HEK293 (cell line): ENCODE data around the gene ZNF423.

Source experiments
- CTCF ChIA-PET: fragments of 350-600 bp; formaldehyde crosslinking; extraction: SDS; loops from one replicate; lab custom pipeline; 2021; ENCODE audit warnings: antibody characterized with exemption; lab: Yijun Ruan, JAX
- POLR2A ChIA-PET: fragments of 300-600 bp; formaldehyde crosslinking; extraction: SDS; loops from one replicate; lab custom pipeline; 2020; ENCODE audit warnings: antibody characterized with exemption, inconsistent platforms; lab: Yijun Ruan, JAX
- H3K27ac ChIP-seq: fragments of 200-500 bp; sonication (Bioruptor generic); 2 replicates; pipeline ENCODE4 v1.5.1; 2014; ENCODE audit warnings: low read depth, low read length, control low read depth, inconsistent platforms; ENCODE audit errors: extremely low read depth
- H3K36me3 ChIP-seq, 2 experiments: fragments of 200-500 bp in 1 of 2; sonication (Bioruptor generic) in 1 of 2; 1 replicate in 1 of 2; 2 replicates in 1 of 2; pipeline ENCODE4 v1.5.1; 2014 to 2017; ENCODE audit warnings: inconsistent platforms in 2 of 2, low read length in 2 of 2; ENCODE audit not compliant: control insufficient read depth in 2 of 2, insufficient read depth in 1 of 2
- H3K4me1 ChIP-seq: fragments of 200-500 bp; sonication (Bioruptor generic); 2 replicates; pipeline ENCODE4 v1.5.1; 2014; ENCODE audit warnings: mild to moderate bottlenecking, low read length, inconsistent platforms; ENCODE audit not compliant: control insufficient read depth, insufficient read depth
- H3K4me3 ChIP-seq: 2 replicates; pipeline ENCODE4 v1.5.1; 2011; ENCODE audit warnings: low read depth, mild to moderate bottlenecking, control low read depth, low read length, moderate library complexity
- H3K9me3 ChIP-seq: fragments of 200-500 bp; sonication (Bioruptor generic); 2 replicates; pipeline ENCODE4 v1.5.1; 2014; ENCODE audit warnings: low read depth, low read length, inconsistent platforms; ENCODE audit not compliant: control insufficient read depth, insufficient read depth
- GLIS1 ChIP-seq: fragments of 450-650 bp; formaldehyde crosslinking; IDR thresholded peaks from 2 replicates; pipeline ENCODE4 v1.5.1; 2016; ENCODE audit warnings: missing biosample characterization, missing genetic modification characterization
- INSM2 ChIP-seq: fragments of 450-650 bp; formaldehyde crosslinking; IDR thresholded peaks from 2 replicates; pipeline ENCODE4 v1.5.1; 2016; ENCODE audit warnings: missing biosample characterization, missing genetic modification characterization
- REPIN1 ChIP-seq: fragments of 450-650 bp; formaldehyde crosslinking; IDR thresholded peaks from 2 replicates; pipeline ENCODE4 v1.5.1; 2017; ENCODE audit warnings: missing biosample characterization, missing genetic modification characterization, low read depth
- SP7 ChIP-seq: fragments of 450-650 bp; formaldehyde crosslinking; IDR thresholded peaks from 2 replicates; pipeline ENCODE4 v1.5.1; 2016; ENCODE audit warnings: missing biosample characterization, missing genetic modification characterization
- ZBTB11 ChIP-seq: fragments of 450-650 bp; formaldehyde crosslinking; conservative IDR thresholded peaks from 2 replicates; pipeline ENCODE4 v1.5.1; 2016; ENCODE audit warnings: low read depth, missing biosample characterization, missing genetic modification characterization
- ZBTB48 ChIP-seq: fragments of 450-650 bp; formaldehyde crosslinking; IDR thresholded peaks from 2 replicates; pipeline ENCODE4 v1.5.1; 2016; ENCODE audit warnings: missing biosample characterization, missing genetic modification characterization
- ZNF121 ChIP-seq: fragments of 450-650 bp; formaldehyde crosslinking; IDR thresholded peaks from 2 replicates; pipeline ENCODE4 v1.5.1; 2016; ENCODE audit warnings: missing biosample characterization, missing genetic modification characterization
- ZNF132 ChIP-seq: fragments of 450-650 bp; formaldehyde crosslinking; IDR thresholded peaks from 2 replicates; pipeline ENCODE4 v1.5.1; 2017; ENCODE audit warnings: missing biosample characterization, missing genetic modification characterization, borderline replicate concordance
- ZNF140 ChIP-seq: fragments of 450-650 bp; formaldehyde crosslinking; IDR thresholded peaks from 2 replicates; pipeline ENCODE4 v1.5.1; 2016; ENCODE audit warnings: missing biosample characterization, missing genetic modification characterization
- ZNF148 ChIP-seq: fragments of 450-650 bp; formaldehyde crosslinking; IDR thresholded peaks from 2 replicates; pipeline ENCODE4 v1.5.0; 2017; ENCODE audit warnings: missing biosample characterization, missing genetic modification characterization, borderline replicate concordance
- ZNF174 ChIP-seq: fragments of 450-650 bp; formaldehyde crosslinking; IDR thresholded peaks from 2 replicates; pipeline ENCODE4 v1.5.0; 2017; ENCODE audit warnings: missing biosample characterization, mild to moderate bottlenecking, missing genetic modification characterization
- ZNF175 ChIP-seq: fragments of 450-650 bp; formaldehyde crosslinking; IDR thresholded peaks from 2 replicates; pipeline ENCODE4 v1.5.1; 2016; ENCODE audit warnings: missing biosample characterization, missing genetic modification characterization
- ZNF280C ChIP-seq: fragments of 450-650 bp; formaldehyde crosslinking; IDR thresholded peaks from 2 replicates; pipeline ENCODE4 v1.5.1; 2016; ENCODE audit warnings: missing biosample characterization, missing genetic modification characterization
- ZNF324 ChIP-seq: fragments of 450-650 bp; formaldehyde crosslinking; IDR thresholded peaks from 2 replicates; pipeline ENCODE4 v1.5.1; 2016; ENCODE audit warnings: missing biosample characterization, missing genetic modification characterization
- ZNF423 ChIP-seq: fragments of 450-650 bp; formaldehyde crosslinking; IDR thresholded peaks from 2 replicates; pipeline ENCODE4 v1.5.1; 2016; ENCODE audit warnings: missing biosample characterization, missing genetic modification characterization
- ZNF544 ChIP-seq: fragments of 450-650 bp; formaldehyde crosslinking; IDR thresholded peaks from 2 replicates; pipeline ENCODE4 v1.5.0; 2017; ENCODE audit warnings: missing biosample characterization, missing genetic modification characterization
- ZNF555 ChIP-seq: fragments of 450-650 bp; formaldehyde crosslinking; conservative IDR thresholded peaks from 2 replicates; pipeline ENCODE4 v1.5.1; 2017; ENCODE audit warnings: missing biosample characterization, mild to moderate bottlenecking, missing genetic modification characterization, inconsistent platforms
- ZNF692 ChIP-seq: fragments of 450-650 bp; formaldehyde crosslinking; IDR thresholded peaks from 2 replicates; pipeline ENCODE4 v1.5.1; 2016; ENCODE audit warnings: missing biosample characterization, missing genetic modification characterization
- ZNF701 ChIP-seq: fragments of 450-650 bp; formaldehyde crosslinking; IDR thresholded peaks from 2 replicates; pipeline ENCODE4 v1.5.1; 2016; ENCODE audit warnings: missing biosample characterization, missing genetic modification characterization
- ZNF776 ChIP-seq: fragments of 450-650 bp; formaldehyde crosslinking; IDR thresholded peaks from 2 replicates; pipeline ENCODE4 v1.5.0; 2017; ENCODE audit warnings: missing biosample characterization, missing genetic modification characterization, borderline replicate concordance
- ZSCAN16 ChIP-seq: fragments of 450-650 bp; formaldehyde crosslinking; IDR thresholded peaks from 2 replicates; pipeline ENCODE4 v1.5.1; 2016; ENCODE audit warnings: missing biosample characterization, missing genetic modification characterization
- ZSCAN4 ChIP-seq: fragments of 450-650 bp; formaldehyde crosslinking; IDR thresholded peaks from 2 replicates; pipeline ENCODE4 v1.5.1; 2017; ENCODE audit warnings: missing biosample characterization, missing genetic modification characterization
- ZXDB ChIP-seq: fragments of 450-650 bp; formaldehyde crosslinking; IDR thresholded peaks from 2 replicates; pipeline ENCODE4 v1.5.1; 2016; ENCODE audit warnings: missing biosample characterization, missing genetic modification characterization

ZNF423 gene

GRCh38 chr16:49900875-49901274 is 45.0 kb upstream of the ZNF423 start (continued):
- TF ChIP-seq ZBTB11 (no peak), ZXDB (tag by site-specific recombination) (no peak), ZNF280C (tag by site-specific recombination) (no peak), ZNF148 (tag by site-specific recombination) (no peak), ZBTB48 (no peak), ZSCAN4 (tag by site-specific recombination) (no peak), ZNF140 (tag by site-specific recombination) (no peak), ZNF776 (no peak), ZNF544 (no peak), ZNF555 (no peak), ZNF692 (tag by site-specific recombination) (no peak), ZNF423 (no peak), ZNF175 (tag by site-specific recombination) (no peak)

- Histone ChIP-seq H3K4me3 (no peak overlapping the region), H3K4me1 (no peaks in the 10 kb centered on the region), H3K36me3 (no peaks in the 10 kb centered on the region), H3K9me3 (no peaks in the 10 kb centered on the region), H3K27ac (no peak overlapping the region)
- ChIA-PET POLR2A (no interaction called here), CTCF (interaction anchor here (0.5 to 1.5 kb wide), 4 partner anchors 21 to 391 kb away, joined by 3 to 8 read pairs (median 6); no protein-coding TSS in a partner anchor)
- TF ChIP-seq ZNF132 (tag by site-specific recombination): no peak
- no peak for TF ChIP-seq ZSCAN16 (tag by site-specific recombination)
- no peak for TF ChIP-seq ZNF121 (tag by site-specific recombination)
- TF ChIP-seq INSM2 (tag by site-specific recombination): no peak
- TF ChIP-seq ZNF324 (tag by site-specific recombination): no peak
- no peak for TF ChIP-seq ZNF174 (tag by site-specific recombination)
- TF ChIP-seq ZNF701 (tag by site-specific recombination): no peak
- TF ChIP-seq SP7: no peak
- TF ChIP-seq GLIS1: no peak; the same call in 1 of the 2 replicates
- no peak for TF ChIP-seq REPIN1 (tag by site-specific recombination)
Observed at GRCh38 chr16:49899991-49900695, 44.2 kb upstream of the ZNF423 start.
